Type B pancreatic cell (in vitro differentiated cells): ENCODE data around the gene NUAK1. TPM values are rescaled to one million over a fixed set of nuclear protein-coding genes. Genes with fewer than 3 reads are reported as not detected.

ENCODE experiments used
- DNase-seq: peaks from one replicate; pipeline ENCODE4 v3.0.0; 2021; ENCODE audit warnings: mixed read lengths; ENCODE audit not compliant: unreplicated experiment; ENCODE audit errors: extremely low spot score
- H3K27ac Mint-ChIP-seq: 2 replicates; pipeline ENCODE4 v1.8.0; 2021; ENCODE audit warnings: mild to moderate bottlenecking, mixed read lengths
- H3K27me3 Mint-ChIP-seq: 2 replicates; pipeline ENCODE4 v1.8.0; 2021; ENCODE audit warnings: mixed read lengths
- H3K36me3 Mint-ChIP-seq: 2 replicates; pipeline ENCODE4 v1.8.0; 2021; ENCODE audit warnings: mixed read lengths
- H3K4me1 Mint-ChIP-seq: one replicate; pipeline ENCODE4 v1.8.0; 2021; ENCODE audit warnings: mixed read lengths; ENCODE audit not compliant: unreplicated experiment
- H3K4me3 Mint-ChIP-seq: 2 replicates; pipeline ENCODE4 v1.8.0; 2021; ENCODE audit warnings: mild to moderate bottlenecking, mixed read lengths
- H3K9me3 Mint-ChIP-seq: 2 replicates; pipeline ENCODE4 v1.8.0; 2021; ENCODE audit warnings: mixed read lengths
- total RNA-seq: library from RNA; stranded (reverse); gene quantifications from 2 replicates; pipeline ENCODE4 v1.2.1, GENCODE V29; 2021; ENCODE audit warnings: low replicate concordance
- TF ChIP-seq, protein P1 (sequence below): fragments of 200-600 bp; sonication (generic); conservative IDR thresholded peaks from 2 replicates; pipeline ENCODE4 v1.5.0; 2021; ENCODE audit warnings: antibody characterized with exemption, mild to moderate bottlenecking

The NUAK1 gene
- total RNA-seq, 1 donor from 2014 or later = 8.1 TPM

GRCh38 chr12:106040521-106040920 lies 98.2 kb downstream of the NUAK1 start:
- H3K9me3 Mint-ChIP-seq = no peaks in the 10 kb centered on the region
- peaks cover 5% of the 10 kb centered on the region for H3K27me3 Mint-ChIP-seq
- H3K4me1 Mint-ChIP-seq = peaks cover 5% of the 10 kb centered on the region
- no peak overlapping the region for H3K4me3 Mint-ChIP-seq
- no peak for DNase-seq
- TF ChIP-seq, protein P1, sequence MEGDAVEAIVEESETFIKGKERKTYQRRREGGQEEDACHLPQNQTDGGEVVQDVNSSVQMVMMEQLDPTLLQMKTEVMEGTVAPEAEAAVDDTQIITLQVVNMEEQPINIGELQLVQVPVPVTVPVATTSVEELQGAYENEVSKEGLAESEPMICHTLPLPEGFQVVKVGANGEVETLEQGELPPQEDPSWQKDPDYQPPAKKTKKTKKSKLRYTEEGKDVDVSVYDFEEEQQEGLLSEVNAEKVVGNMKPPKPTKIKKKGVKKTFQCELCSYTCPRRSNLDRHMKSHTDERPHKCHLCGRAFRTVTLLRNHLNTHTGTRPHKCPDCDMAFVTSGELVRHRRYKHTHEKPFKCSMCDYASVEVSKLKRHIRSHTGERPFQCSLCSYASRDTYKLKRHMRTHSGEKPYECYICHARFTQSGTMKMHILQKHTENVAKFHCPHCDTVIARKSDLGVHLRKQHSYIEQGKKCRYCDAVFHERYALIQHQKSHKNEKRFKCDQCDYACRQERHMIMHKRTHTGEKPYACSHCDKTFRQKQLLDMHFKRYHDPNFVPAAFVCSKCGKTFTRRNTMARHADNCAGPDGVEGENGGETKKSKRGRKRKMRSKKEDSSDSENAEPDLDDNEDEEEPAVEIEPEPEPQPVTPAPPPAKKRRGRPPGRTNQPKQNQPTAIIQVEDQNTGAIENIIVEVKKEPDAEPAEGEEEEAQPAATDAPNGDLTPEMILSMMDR = no peak
- no peaks in the 10 kb centered on the region for H3K36me3 Mint-ChIP-seq
- H3K27ac Mint-ChIP-seq = no peak overlapping the region

- H3K4me3 Mint-ChIP-seq = no peak overlapping the region
- H3K36me3 Mint-ChIP-seq = no peaks in the 10 kb centered on the region
- H3K27ac Mint-ChIP-seq = no peak overlapping the region
- peaks cover 6% of the 10 kb centered on the region for H3K27me3 Mint-ChIP-seq
- peaks cover 5% of the 10 kb centered on the region for H3K4me1 Mint-ChIP-seq
- DNase-seq = no peak
- TF ChIP-seq, protein P1 = no peak
- H3K9me3 Mint-ChIP-seq = no peaks in the 10 kb centered on the region
Observed at GRCh38 chr12:106039646-106040404, 98.9 kb downstream of the NUAK1 start.

DNA sequence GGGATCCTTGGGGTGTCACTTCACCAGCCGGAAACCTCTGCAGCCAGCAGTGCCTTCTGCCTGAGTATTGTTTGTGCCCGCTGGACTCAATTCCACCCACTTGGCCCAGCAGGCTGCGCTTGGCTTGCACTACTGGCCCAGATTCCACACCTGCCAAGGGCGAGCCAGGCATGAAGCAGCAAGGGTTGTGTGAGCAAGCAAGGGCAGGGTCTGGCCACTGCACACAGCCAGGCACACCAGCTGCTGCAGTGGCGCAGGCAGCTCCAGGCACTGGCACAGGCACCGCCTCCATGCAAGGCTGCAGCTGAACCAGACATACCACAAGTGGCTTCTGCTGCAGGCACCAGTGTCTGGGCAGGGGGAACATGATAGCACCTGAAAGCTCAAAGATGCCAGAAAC lies 99.5 kb downstream of the NUAK1 start:
- no peak overlapping the region for H3K4me3 Mint-ChIP-seq
- peaks cover 7% of the 10 kb centered on the region for H3K27me3 Mint-ChIP-seq
- H3K36me3 Mint-ChIP-seq = no peaks in the 10 kb centered on the region
- H3K9me3 Mint-ChIP-seq = no peaks in the 10 kb centered on the region
- TF ChIP-seq, protein P1 = no peak
- H3K27ac Mint-ChIP-seq = no peak overlapping the region
- no peak for DNase-seq
- H3K4me1 Mint-ChIP-seq = peaks cover 5% of the 10 kb centered on the region

DNA sequence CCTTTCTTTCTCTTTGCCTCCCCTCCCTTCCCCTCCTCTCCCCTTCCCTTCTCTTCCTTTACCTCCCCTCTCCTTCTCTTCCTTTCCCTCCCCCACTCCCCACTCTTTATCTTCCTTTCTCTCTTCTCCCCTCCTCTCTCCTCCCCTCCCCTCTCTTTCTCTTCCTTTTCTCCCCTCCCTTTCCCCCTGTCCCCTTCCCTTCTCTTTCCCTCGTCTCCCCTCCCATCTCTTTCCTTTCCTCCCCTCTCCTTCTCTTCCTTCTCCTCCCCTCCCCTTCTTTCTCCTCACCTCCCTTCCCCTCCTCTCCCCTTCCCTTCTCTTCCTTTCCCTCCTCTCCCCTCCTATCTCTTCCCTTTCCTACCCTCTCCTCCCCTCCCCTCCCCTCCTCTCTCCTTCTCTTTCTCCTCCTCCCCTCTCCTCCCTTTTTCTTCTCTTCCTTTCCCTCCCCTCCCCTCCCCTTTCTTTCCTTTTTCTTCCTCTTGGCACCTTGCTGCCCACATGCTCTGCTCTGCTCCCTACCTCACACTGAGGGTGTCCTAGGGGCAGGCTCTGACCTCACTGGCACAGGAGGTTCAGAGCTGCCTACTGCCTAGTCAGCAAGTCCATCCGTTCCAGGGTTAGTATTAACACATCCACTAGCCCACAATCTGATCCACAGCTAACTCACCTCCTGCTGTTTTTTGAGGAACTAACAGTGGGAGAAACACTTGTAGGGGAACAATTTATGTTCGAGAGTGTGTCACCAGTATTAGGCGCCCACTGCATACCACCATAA lies 101.0 kb downstream of the NUAK1 start:
- no peak overlapping the region for H3K4me3 Mint-ChIP-seq
- no peak for DNase-seq
- peaks cover 5% of the 10 kb centered on the region for H3K4me1 Mint-ChIP-seq
- H3K9me3 Mint-ChIP-seq = no peaks in the 10 kb centered on the region
- TF ChIP-seq, protein P1 = no peak
- H3K27me3 Mint-ChIP-seq = peaks cover 13% of the 10 kb centered on the region
- no peak overlapping the region for H3K27ac Mint-ChIP-seq
- H3K36me3 Mint-ChIP-seq = no peaks in the 10 kb centered on the region

- DNase-seq = no peak
- Mint-ChIP-seq H3K27me3 (peaks cover 13% of the 10 kb centered on the region), H3K4me1 (peaks cover 5% of the 10 kb centered on the region), H3K27ac (no peak overlapping the region), H3K9me3 (no peaks in the 10 kb centered on the region), H3K36me3 (no peaks in the 10 kb centered on the region), H3K4me3 (no peak overlapping the region)
- TF ChIP-seq, protein P1 = no peak
Observed at GRCh38 chr12:106035421-106035820, 103.3 kb downstream of the NUAK1 start.
